ENCODE results near the gene CDC27. TPM values are rescaled to one million over a fixed set of nuclear protein-coding genes. Genes with fewer than 3 reads are reported as not detected.
"Not testable (repeated sequence)": the region's sequence is repeated elsewhere in the genome, so short reads cannot be mapped to it uniquely, and the experiment has no call there.

The CDC27 gene
- total RNA-seq, 1 experiment from 2014 or later: 79.9 TPM

DNA sequence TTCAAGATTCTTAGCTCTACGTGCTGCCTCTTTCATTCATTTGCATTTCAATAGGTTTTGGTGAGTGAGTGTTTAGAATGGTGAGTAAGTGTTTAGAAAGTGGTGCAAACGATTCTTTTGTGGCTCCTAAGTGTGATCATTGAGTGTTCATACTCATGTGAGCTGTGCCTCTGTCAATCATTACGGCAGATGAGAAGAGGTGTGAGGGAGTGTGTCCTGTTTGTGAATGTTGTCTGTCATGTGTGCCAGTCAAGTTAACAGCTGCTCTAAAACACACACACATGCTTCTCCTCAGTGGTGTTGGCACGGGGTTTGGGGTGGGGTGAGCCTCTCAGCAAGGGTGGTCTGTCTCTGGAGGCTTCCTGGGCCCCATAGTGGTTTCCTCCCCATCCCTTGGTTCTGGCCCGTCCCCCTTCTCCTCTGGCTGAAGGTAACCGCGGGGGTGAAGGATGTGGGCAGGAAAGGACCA lies 31.5 kb upstream of the CDC27 start:
- no peak for DNase-seq (ENCODE audit: low read depth)

DNA sequence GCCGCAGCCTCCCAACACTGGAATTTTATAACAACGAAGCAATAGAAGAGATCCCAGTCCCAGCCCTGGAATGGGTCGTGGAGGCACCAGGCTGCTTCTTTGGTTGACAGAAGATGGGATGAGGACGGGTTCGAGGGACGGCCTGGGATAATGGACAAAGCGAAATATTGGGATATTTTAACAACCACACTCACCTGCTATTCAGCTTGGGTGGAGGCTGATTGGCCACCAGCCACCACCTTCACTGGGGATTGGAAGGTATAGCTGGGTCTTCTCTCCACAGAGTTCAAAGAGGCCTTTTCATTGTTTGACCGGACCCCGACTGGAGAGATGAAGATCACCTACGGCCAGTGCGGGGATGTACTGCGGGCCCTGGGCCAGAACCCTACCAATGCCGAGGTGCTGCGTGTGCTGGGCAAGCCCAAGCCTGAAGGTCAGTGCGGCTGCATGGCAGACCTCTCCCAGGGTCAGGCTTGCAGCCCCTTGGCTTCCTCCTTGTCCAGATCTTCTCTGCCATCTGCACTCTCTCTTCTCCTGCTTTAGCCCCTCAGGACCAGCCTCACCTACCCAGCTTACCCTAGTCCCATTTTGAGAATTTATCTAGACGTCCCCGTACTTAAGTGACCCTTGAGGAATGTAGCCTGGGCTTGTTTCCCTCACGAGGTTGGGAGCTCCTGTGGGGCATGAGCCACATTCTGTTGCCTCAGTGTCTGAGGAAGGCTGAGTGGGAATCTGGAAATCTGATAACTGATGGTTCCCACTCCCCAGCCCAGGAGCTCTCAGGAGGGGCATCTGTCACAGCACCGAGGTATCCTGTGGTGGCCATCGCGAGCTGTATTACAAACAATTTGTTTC lies 30.8 kb upstream of the CDC27 start:
- DNase-seq (ENCODE audit: low read depth): no peak

GRCh38 chr17:47218896-47219430 lies 29.9 kb upstream of the CDC27 start:
- no peak for DNase-seq (ENCODE audit: low read depth)

- not testable (repeated sequence) for DNase-seq (ENCODE audit: low read depth)
Measured at GRCh38 chr17:47217279-47217678, 28.2 kb upstream of the CDC27 start.

DNA sequence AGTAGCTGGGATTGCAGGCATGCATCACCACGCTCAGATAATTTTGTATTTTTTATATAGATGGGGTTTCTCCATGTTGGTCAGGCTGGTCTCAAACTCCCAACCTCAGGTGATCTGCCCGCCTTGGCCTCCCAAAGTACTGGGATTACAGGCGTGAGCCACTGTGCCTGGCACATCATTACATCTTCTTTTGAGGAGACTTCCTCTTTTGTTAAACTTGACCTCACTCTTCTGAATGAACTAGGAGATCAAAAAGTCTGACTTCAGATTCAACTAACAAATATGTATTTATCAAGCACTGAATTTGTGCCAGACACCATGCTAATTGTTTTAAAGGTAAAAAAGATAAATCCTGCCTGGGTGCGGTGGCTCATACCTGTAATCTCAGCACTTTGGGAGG lies 27.7 kb upstream of the CDC27 start:
- not testable (repeated sequence) for DNase-seq (ENCODE audit: low read depth)

DNA sequence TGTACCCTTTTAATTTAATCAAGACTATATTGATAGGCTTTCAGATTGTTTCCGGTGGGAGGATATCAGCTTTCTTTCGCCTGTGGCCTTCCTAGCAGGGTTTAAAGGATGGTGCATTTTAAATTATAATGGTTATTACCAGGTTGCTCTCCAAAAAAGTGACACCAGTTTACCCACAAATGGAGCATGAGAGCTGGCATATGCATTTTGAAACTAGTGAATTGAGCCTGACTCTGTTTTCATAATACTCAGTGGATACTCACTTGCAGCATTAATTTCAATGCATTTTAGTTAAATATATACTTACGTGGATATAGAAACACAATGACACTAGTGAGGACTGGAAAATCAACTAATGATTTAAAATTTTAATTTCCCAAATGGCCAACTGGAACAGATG lies 25.8 kb upstream of the CDC27 start:
- no peak for DNase-seq (ENCODE audit: low read depth)

DNA sequence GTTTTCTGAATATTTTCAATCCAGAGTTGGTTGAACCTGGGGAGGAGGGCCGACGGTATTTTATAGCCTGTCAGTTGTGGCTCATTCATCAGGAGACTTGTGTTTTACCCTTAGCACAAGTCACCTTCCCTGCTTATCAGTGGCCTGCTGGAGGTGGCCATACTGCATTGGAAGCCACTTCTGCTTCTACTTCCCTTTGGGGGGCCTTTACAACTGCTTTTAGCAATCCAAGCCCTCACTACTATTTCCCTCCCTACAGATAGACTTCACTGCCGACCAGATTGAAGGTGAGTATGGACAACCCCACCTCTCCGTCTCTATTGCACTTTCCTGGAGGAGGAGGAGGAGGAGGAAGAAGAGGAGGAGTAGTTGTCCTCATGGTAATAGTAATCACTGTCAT lies 24.4 kb upstream of the CDC27 start:
- no peak for DNase-seq (ENCODE audit: low read depth)

GRCh38 chr17:47212458-47212857 lies 23.4 kb upstream of the CDC27 start:
- no peak for DNase-seq (ENCODE audit: low read depth)

GRCh38 chr17:47210779-47211178 lies 21.7 kb upstream of the CDC27 start:
- no peak for DNase-seq (ENCODE audit: low read depth)

DNA sequence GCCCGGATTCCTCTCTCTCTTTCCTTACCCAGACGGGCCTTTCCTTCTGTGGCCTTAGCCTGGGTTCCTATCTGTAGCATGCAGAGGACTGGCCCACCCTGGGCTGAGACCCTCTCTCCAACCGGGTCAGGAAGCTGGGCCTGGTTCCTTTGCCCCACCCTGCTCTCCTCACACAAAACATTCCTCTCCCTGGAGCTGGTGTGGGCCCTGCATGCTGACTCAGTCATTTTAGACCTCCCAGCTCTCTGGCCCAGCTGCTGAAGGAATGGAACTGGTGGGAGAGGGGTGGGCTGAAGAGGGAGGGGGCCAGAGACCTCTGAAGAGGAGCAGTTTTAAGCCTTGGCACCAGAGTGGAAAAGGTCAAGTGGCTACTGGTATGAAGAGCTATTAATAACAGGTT lies 21.0 kb upstream of the CDC27 start:
- no peak for DNase-seq (ENCODE audit: low read depth)

GRCh38 chr17:47209499-47209898 lies 20.4 kb upstream of the CDC27 start:
- no peak for DNase-seq (ENCODE audit: low read depth)

- DNase-seq (ENCODE audit: low read depth): no peak
Measured at GRCh38 chr17:47208744-47209488, 19.8 kb upstream of the CDC27 start, which contains the start of gene MYL4. Gene MYL4, plus strand, starts transcription at chr17:47209348. Its CDS starts 75 bp downstream, at chr17:47209423.

DNA sequence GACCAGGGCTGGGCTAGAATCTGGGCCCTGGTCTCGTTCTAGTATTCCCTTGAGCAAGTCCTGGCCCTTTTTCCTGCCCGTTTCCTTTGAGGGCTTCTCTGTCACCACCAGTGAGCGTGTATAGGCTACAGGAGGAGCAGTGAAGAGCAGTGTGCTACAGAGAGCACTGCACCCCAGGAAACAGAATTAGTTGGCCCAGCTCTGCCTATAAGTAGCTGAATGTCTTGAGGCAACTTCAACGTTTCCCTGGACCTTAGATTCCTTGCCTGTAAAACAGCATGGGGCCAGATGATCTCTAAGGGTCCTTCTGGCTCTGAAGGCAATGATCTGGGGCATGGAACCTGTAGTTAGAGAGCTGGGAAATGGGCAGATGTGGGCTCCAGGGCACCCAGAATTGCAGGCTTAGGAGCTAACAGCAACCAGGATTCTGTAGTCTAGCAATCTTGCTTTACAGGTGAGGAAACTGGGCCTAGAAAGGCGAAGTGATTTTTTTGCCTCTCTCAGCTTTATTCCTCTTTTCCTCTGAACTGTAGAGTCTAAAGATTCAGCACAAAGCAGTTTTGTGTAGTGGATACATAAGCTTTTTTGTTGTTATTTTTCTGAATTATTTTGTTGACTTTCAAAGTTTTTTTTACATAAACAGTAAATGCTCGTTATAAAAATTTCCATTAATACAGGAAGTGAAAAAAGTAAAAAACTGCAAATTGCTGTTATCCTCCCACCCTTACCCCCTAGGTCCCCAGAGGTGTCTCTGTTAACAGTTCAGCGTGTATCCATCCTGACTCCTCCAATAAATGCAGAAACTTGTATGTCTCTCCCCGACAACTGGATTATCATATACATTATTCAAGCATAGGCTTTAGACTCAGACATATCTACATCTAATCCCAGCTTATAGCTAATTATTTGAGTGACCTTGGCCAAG lies 18.3 kb upstream of the CDC27 start:
- no peak for DNase-seq (ENCODE audit: low read depth)

- DNase-seq (ENCODE audit: low read depth): peak; percentile 87
Measured at GRCh38 chr17:47205419-47205963, 16.4 kb upstream of the CDC27 start.

- DNase-seq (ENCODE audit: low read depth): peak; percentile 53
Measured at GRCh38 chr17:47204722-47205418, 15.8 kb upstream of the CDC27 start.

DNA sequence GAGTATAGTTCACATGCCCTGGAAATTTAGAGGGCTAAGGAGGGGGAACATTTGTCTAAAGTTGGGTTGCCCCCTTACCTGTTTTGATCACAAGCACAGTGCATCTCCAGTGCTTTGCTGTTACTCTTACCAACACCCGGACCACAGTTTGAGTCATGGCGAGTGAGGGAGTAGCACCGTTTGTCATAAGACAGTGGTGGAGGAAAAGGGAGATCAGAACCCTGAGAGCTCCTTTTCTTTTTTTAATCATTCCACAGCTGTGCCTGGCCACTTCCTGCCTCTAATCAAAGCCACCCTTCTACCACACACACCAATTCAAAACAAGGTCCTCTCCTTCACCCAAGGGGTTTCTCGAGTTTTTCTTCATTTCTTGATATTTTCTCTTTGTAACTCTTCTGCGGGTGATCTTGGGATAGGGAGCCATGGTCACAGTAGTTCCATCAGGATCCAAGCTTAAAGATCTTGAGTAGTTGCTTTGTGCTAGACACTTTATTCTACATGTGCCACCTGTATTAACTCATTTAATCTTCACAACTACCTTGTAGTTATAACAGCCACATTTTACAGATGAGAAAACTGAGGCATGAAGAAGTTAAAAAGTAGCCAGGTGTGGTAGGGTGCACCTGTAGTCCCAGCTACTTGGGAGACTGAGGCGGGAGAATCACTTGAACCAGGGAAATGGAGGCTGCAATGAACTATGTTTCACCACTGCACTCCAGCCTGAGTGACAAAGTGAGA lies 15.1 kb upstream of the CDC27 start:
- peak; percentile 60 for DNase-seq (ENCODE audit: low read depth)

DNA sequence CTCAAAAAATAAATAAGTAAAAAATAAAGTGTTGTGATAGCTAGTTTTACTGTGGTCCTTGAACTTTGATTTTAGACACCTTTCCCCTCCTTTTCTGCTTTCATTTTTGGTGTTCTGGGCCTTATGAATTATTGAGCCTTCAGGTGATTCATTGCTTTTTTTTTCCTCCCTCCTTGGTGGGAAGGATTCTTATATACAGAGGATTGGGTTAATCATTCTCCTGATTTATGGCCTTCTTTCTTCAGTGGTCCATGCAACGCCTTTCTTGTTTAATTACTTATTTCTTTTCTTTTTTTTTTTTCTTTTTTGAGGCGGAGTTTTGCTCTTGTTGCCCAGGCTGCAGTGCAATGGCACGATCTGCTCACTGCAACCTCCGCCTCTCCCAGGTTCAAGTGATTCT lies 12.1 kb upstream of the CDC27 start:
- DNase-seq (ENCODE audit: low read depth): no peak

DNA sequence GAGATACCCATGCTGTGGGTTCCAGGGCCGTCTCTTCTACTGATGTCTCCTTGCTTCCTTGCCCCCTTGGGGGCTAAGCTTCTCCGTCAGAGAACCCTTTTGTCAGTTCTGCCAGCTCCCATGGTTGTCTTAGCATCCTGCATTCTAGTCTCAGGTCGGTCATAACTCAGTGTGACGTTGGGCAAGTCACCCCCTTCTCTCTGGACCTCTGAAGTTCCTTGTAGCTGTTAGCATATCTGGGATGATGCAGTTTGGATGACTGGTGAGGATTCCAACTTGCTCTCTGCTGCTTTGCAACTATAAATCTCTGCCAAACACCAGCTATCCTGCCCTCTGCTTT lies 11.2 kb upstream of the CDC27 start:
- no peak for DNase-seq (ENCODE audit: low read depth)

DNA sequence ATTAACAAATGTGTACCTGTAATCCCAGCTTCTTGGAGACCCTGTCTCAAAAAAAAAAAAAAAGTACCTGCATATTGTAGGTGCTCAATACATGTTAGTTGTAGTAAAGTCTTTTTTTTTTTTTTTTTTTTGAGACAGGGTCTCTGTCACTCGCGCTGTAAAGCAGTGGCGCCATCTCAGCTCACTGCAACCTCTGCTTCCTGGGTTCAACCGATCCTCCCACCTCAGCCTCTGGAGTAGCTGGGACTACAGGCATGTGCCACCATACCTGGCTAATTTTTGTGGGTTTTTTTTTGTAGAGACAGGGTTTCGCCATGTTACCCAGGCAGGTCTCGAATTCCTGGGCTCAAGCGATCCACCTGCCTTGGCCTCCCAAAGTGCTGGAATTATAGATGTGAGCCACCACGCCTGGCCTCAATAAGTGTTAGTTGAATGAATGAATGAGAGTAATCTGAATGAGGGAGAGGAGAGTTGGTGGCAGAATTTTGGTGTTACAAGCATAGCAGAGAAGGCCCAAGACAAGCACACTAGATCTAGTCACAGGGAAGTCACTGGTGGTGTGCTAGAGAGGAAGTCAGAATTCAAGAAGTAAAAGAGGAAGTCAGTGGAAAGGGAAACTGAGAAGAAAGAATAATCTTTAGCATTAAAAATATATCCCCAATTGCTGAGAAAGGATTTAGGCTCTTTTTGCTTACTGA lies 10.7 kb upstream of the CDC27 start:
- no peak for DNase-seq (ENCODE audit: low read depth)

Data from Daoy (cell line).